Omental fat pad (tissue), 4 donors: ENCODE results near the gene ANKFY1. TPM values are rescaled to one million over a fixed set of nuclear protein-coding genes. Genes with fewer than 3 reads are reported as not detected.

Experiments used
- ATAC-seq: fragments of 150-250 bp; one replicate; pipeline ENCODE4 v1.9.1; 2016; ENCODE audit warnings: mild to moderate bottlenecking, moderate library complexity; ENCODE audit not compliant: low FRiP score
- DNase-seq: peaks from one replicate; pipeline ENCODE4 v3.0.0-alpha.2; 2019; ENCODE audit warnings: low spot score
- CTCF ChIP-seq, 3 donors: fragments of 450-650 bp; IDR thresholded peaks; one replicate each; pipeline ENCODE4 v1.5.1; 2016 to 2017; ENCODE audit warnings: antibody characterized with exemption in 3 of 3, mild to moderate bottlenecking in 3 of 3, moderate library complexity in 2 of 3
- small RNA-seq: library from RNA; depleted of rRNA; stranded (forward); fragments of <200 nt; gene quantifications from one replicate; pipeline ENCODE3, GENCODE V24; 2016
- total RNA-seq, 4 donors: library from RNA; depleted of rRNA; stranded (reverse); fragments of >200 nt; gene quantifications; one replicate each; pipeline ENCODE4 v1.1.0, GENCODE V29; 2016

Gene ANKFY1
- total RNA-seq, 4 donors from 2014 or later = 34.2 to 59.0 (median 40.6) TPM

GRCh38 chr17:4116516-4116915 is 147.3 kb downstream of the ANKFY1 start:
- no peak for ATAC-seq
- no peak for DNase-seq

More at GRCh38 chr17:4116516-4116915, 147.3 kb downstream of the ANKFY1 start:
- no peak for TF ChIP-seq CTCF (IDR thresholded peaks at IDR 0.05)

Small RNA genes within 50 kb of the gene (small RNA-seq; reads per million reads assigned to genes)
- not detected for gene RF00019

Other genes starting within 250 kb of the ANKFY1 start
- gene ZZEF1, start 120.9 kb downstream of the ANKFY1 start, total RNA-seq = 10 to 100 TPM; 49.2 to 93.8 (median 66.1) TPM
- 10 to 100 TPM; 25.7 to 38.9 (median 36.2) TPM for gene CYB5D2, start 120.8 kb downstream of the ANKFY1 start, total RNA-seq
- 10 to 100 TPM; 34.7 to 45.6 (median 40.3) TPM for gene UBE2G1, start 102.7 kb upstream of the ANKFY1 start, total RNA-seq
- gene SPNS3, start 170.0 kb upstream of the ANKFY1 start, total RNA-seq = 1 to 10 TPM in 1 of 4 donors, under 1 TPM in 1, not detected in 2; 0.47 to 1.0 TPM
- gene SPNS2, start 234.9 kb upstream of the ANKFY1 start, total RNA-seq = 10 to 100 TPM in 3 of 4 donors, 1 to 10 TPM in 1; 6.0 to 46.0 (median 22.6) TPM